GM12891 (cell line): ENCODE results near the gene ANXA7.

Source experiments
- POLR2A ChIP-seq: IDR thresholded peaks from 2 replicates; pipeline ENCODE4 v1.6.1; 2011; ENCODE audit warnings: low read depth, low read length, control low read depth
- POLR2AphosphoS5 ChIP-seq: IDR thresholded peaks from 2 replicates; pipeline ENCODE4 v1.6.1; 2011; ENCODE audit warnings: low read depth, low read length, control low read depth
- TAF1 ChIP-seq: IDR thresholded peaks from 2 replicates; pipeline ENCODE4 v1.6.1; 2011; ENCODE audit warnings: low read depth, low read length, control low read depth

GRCh38 chr10:73364964-73365363 is 48.9 kb downstream of the ANXA7 start:
- no peak for TF ChIP-seq POLR2AphosphoS5
- TF ChIP-seq POLR2A = no peak
- no peak for TF ChIP-seq TAF1
